OCI-LY7 (cell line): ENCODE measurements around the gene TTC19. TPM values are rescaled to one million over a fixed set of nuclear protein-coding genes. Genes with fewer than 3 reads are reported as not detected.

Source experiments
- BruUV-seq: library from RNA; stranded (reverse); fragments of 400-500 nt; replicated peaks from 2 replicates; lab custom pipeline; 2021; lab: Mats Ljungman, UMichigan
- CTCF ChIA-PET: fragments of 300-600 bp; sonication (Branson Sonifier 250); formaldehyde crosslinking; loops from one replicate; lab custom pipeline; 2022; ENCODE audit warnings: antibody characterized with exemption; ENCODE audit not compliant: unreplicated experiment; lab: Charles Lee
- POLR2A ChIA-PET: fragments of 300-600 bp; sonication (Branson Sonifier 250); formaldehyde crosslinking; loops from one replicate; lab custom pipeline; 2022; ENCODE audit warnings: antibody characterized with exemption; lab: Charles Lee
- DNase-seq: peaks from one replicate; pipeline ENCODE4 v3.0.0-alpha.2; 2015; ENCODE audit warnings: low spot score
- H2AFZ ChIP-seq: fragments of 200-600 bp; sonication (generic), shearing (Covaris generic); 2 replicates; pipeline ENCODE4 v1.6.1; 2014; ENCODE audit warnings: mild to moderate bottlenecking, antibody characterized with exemption, low read length, moderate library complexity
- H3K27ac ChIP-seq: fragments of 200-600 bp; sonication (generic); 2 replicates; pipeline ENCODE4 v1.5.1; 2014; ENCODE audit warnings: mixed run types, low read depth, mild to moderate bottlenecking, moderate library complexity, low read length, inconsistent platforms; ENCODE audit not compliant: poor library complexity, severe bottlenecking
- H3K36me3 ChIP-seq: fragments of 200-600 bp; sonication (generic); 2 replicates; pipeline ENCODE4 v1.6.1; 2014; ENCODE audit warnings: mild to moderate bottlenecking, antibody characterized with exemption, low read length, moderate library complexity, mixed read lengths; ENCODE audit not compliant: insufficient read depth
- H3K4me1 ChIP-seq: fragments of 200-600 bp; sonication (generic); 2 replicates; pipeline ENCODE4 v1.5.1; 2014; ENCODE audit warnings: mild to moderate bottlenecking, low read length; ENCODE audit not compliant: insufficient read depth, poor library complexity, severe bottlenecking
- H3K4me2 ChIP-seq: fragments of 200-600 bp; sonication (generic); 2 replicates; pipeline ENCODE4 v1.6.1; 2014; ENCODE audit warnings: mild to moderate bottlenecking, low read length
- H3K4me3 ChIP-seq: fragments of 200-600 bp; sonication (generic); 2 replicates; pipeline ENCODE4 v1.5.1; 2014; ENCODE audit warnings: mild to moderate bottlenecking, low read depth, low read length; ENCODE audit not compliant: poor library complexity, severe bottlenecking
- H3K79me2 ChIP-seq: fragments of 200-600 bp; sonication (generic); 2 replicates; pipeline ENCODE4 v1.6.1; 2016; ENCODE audit warnings: low read depth, mild to moderate bottlenecking, low read length, moderate library complexity, mixed read lengths; ENCODE audit not compliant: insufficient read depth
- H3K9me2 ChIP-seq: fragments of 200-600 bp; sonication (generic); 2 replicates; pipeline ENCODE4 v1.6.1; 2016; ENCODE audit warnings: mild to moderate bottlenecking, low read length, mixed read lengths; ENCODE audit not compliant: insufficient read depth
- H3K9me3 ChIP-seq: fragments of 200-600 bp; sonication (generic); 2 replicates; pipeline ENCODE4 v1.6.1; 2014; ENCODE audit warnings: mild to moderate bottlenecking, mixed run types, low read length, mixed read lengths
- H4K20me1 ChIP-seq: fragments of 200-600 bp; sonication (generic); 2 replicates; pipeline ENCODE4 v1.6.1; 2014; ENCODE audit warnings: mild to moderate bottlenecking, antibody characterized with exemption, low read length, moderate library complexity, mixed read lengths; ENCODE audit not compliant: insufficient read depth
- CTCF ChIP-seq: fragments of 200-600 bp; sonication (generic); conservative IDR thresholded peaks from 2 replicates; pipeline ENCODE4 v1.5.1; 2014; ENCODE audit warnings: mild to moderate bottlenecking, antibody characterized with exemption, low read length, moderate library complexity, mixed read lengths
- EZH2phosphoT487 ChIP-seq: fragments of 200-600 bp; sonication (generic); IDR thresholded peaks from 2 replicates; pipeline ENCODE4 v1.6.1; 2018; ENCODE audit warnings: low read depth, borderline replicate concordance, mild to moderate bottlenecking, mixed run types, antibody characterized with exemption, low read length, moderate library complexity, mixed read lengths
- intact Hi-C: fragments of 100-400 bp; cut with micrococcal nuclease; formaldehyde crosslinking; loops from one replicate; pipeline ENCODE4 v1.10.0; 2022; ENCODE audit not compliant: unreplicated experiment
- total RNA-seq, 2 experiments: library from RNA; depleted of rRNA in 1 of 2; stranded (reverse); fragments of >200 nt in 1 of 2; shearing (Covaris generic) in 1 of 2; gene quantifications; 2 replicates each; pipeline ENCODE4 v1.2.3, GENCODE V29; 2014 to 2022

TTC19 gene
- total RNA-seq, 2 experiments from 2014 or later: 42.0 to 43.7 TPM

DNA sequence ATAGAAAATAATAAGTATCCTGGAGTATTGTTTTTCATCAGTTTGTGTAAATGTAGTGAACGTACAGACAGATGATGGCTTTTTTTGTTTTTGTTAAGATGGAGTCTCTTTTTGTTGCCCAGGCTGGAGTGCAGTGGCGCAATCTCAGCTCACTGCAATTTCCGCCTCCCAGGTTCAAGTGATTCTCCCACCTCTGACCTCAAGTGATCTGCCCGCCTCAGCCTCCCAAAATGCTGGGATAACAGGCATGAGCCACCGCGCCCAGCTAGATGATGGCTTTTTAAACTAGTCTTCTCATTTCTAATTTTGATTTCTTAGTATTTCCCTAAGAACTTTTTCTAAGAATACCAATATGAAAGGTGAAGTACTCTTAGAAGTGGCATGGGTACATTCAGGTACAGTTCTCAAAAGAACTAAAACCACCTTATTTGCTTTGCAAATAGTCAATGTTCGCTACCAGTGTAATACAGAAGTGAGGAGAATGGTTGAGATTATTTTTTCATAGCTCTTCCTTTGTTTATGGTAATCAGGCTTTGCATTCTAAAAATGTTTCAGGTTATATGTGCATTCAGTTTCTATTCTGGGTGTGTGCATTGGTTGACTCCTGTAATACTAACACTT lies 34.2 kb downstream of the TTC19 start:
- no peaks in the 10 kb centered on the region for H3K9me3 ChIP-seq
- no peak overlapping the region for H3K27ac ChIP-seq
- no peak overlapping the region for H3K4me2 ChIP-seq
- no peaks in the 10 kb centered on the region for H3K79me2 ChIP-seq
- no peaks in the 10 kb centered on the region for H4K20me1 ChIP-seq
- H3K4me3 ChIP-seq: no peak overlapping the region
- intact Hi-C loops: no loop called here
- peaks cover 5% of the 10 kb centered on the region for H3K4me1 ChIP-seq
- H3K9me2 ChIP-seq: no peaks in the 10 kb centered on the region
- no peak for DNase-seq
- TF ChIP-seq CTCF (no peak), EZH2phosphoT487 (no peak)
- BruUV-seq: no TSS peak
- POLR2A ChIA-PET: interaction anchor here (0.6 kb wide), 1 partner anchor 168 kb away, joined by 4 read pairs; no protein-coding TSS in a partner anchor
- H3K36me3 ChIP-seq: peaks cover 99% of the 10 kb centered on the region
- CTCF ChIA-PET: no interaction called here
- H2AFZ ChIP-seq: no peak overlapping the region

- H2AFZ ChIP-seq: no peak overlapping the region
- no peak overlapping the region for H3K4me3 ChIP-seq
- H3K79me2 ChIP-seq: no peaks in the 10 kb centered on the region
- H3K4me2 ChIP-seq: no peak overlapping the region
- H4K20me1 ChIP-seq: no peaks in the 10 kb centered on the region
- peaks cover 98% of the 10 kb centered on the region for H3K36me3 ChIP-seq
- no TSS peak for BruUV-seq
- no peak for DNase-seq
- TF ChIP-seq EZH2phosphoT487 (no peak), CTCF (no peak)
- H3K9me2 ChIP-seq: no peaks in the 10 kb centered on the region
- intact Hi-C loops: no loop called here
- H3K9me3 ChIP-seq: no peaks in the 10 kb centered on the region
- ChIA-PET POLR2A (interaction anchor here (0.7 kb wide), 1 partner anchor 39 kb away, joined by 4 read pairs; no protein-coding TSS in a partner anchor), CTCF (no interaction called here)
- peaks cover 5% of the 10 kb centered on the region for H3K4me1 ChIP-seq
- H3K27ac ChIP-seq: no peak overlapping the region
Observed at GRCh38 chr17:16036261-16036660, 36.6 kb downstream of the TTC19 start.

- Histone ChIP-seq H3K4me2 (no peak overlapping the region), H3K79me2 (no peaks in the 10 kb centered on the region), H3K27ac (no peak overlapping the region), H3K9me3 (no peaks in the 10 kb centered on the region), H3K4me3 (no peak overlapping the region), H3K36me3 (peaks cover 94% of the 10 kb centered on the region), H3K9me2 (no peaks in the 10 kb centered on the region), H2AFZ (no peak overlapping the region), H3K4me1 (peaks cover 5% of the 10 kb centered on the region), H4K20me1 (no peaks in the 10 kb centered on the region)
- CTCF ChIA-PET: no interaction called here
- DNase-seq: no peak
- intact Hi-C loops: no loop called here
- TF ChIP-seq EZH2phosphoT487: no peak
- BruUV-seq: no TSS peak
- POLR2A ChIA-PET: interaction anchor here (0.6 kb wide), 1 partner anchor 178 kb away, joined by 3 read pairs; the partner anchor contains the start of gene NCOR1
Observed at GRCh38 chr17:16037636-16038035, 38.0 kb downstream of the TTC19 start.
